Measurements from ENCODE around the gene CFLAR.

Gene CFLAR

DNA sequence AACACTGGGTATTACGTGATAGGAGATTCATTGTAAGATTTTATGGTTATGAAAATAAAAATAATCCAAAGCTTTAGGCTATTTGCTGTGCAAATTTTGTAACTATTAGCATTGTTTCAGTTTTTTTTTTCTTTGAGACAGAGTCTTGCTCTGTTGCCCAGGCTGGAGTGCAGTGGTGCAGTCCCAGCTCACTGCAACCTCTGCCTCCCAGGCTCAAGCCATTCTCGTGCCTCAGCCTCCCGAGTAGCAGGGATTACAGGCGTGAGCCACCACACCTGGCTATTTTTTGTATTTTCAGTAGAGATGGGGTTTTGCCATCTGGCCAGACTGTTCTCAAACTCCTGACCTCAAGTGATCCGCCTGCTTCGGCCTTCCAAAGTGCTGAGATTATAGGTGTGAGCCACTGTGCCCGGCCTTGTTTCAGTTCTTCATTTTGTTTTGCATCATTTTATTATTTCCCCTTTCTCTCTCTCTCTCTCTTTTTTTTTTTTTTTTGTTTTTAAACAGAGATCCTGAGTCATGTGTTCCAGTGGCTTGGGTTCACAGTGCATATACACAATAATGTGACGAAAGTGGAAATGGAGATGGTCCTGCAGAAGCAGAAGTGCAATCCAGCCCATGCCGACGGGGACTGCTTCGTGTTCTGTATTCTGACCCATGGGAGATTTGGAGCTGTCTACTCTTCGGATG lies 92.7 kb downstream of the CFLAR start:
- Histone ChIP-seq H3K9ac (ENCODE audit: low read length) (no peak overlapping the region), H3K27ac (ENCODE audit: low read depth, low read length) (no peak overlapping the region), H3K36me3 (ENCODE audit: insufficient read depth, low read length) (no peaks in the 10 kb centered on the region), H3K9me3 (ENCODE audit: low read length) (no peaks in the 10 kb centered on the region), H3K4me1 (ENCODE audit: insufficient read depth, low read length) (peaks cover 13% of the 10 kb centered on the region), H3K4me3 (ENCODE audit: low read depth in 1 of 2, low read length in 2 of 2) (no peak overlapping the region), H3K27me3 (ENCODE audit: control insufficient read depth in 1 of 2, insufficient read depth in 2 of 2, low read length in 2 of 2) (no peaks in the 10 kb centered on the region)

GRCh38 chr2:201215963-201216362 lies 100.0 kb downstream of the CFLAR start:
- no peaks in the 10 kb centered on the region for H3K9me3 ChIP-seq (ENCODE audit: low read length)
- H3K36me3 ChIP-seq (ENCODE audit: insufficient read depth, low read length): no peaks in the 10 kb centered on the region
- no peaks in the 10 kb centered on the region for H3K27me3 ChIP-seq (ENCODE audit: control insufficient read depth in 1 of 2, insufficient read depth in 2 of 2, low read length in 2 of 2)
- no peak overlapping the region for H3K9ac ChIP-seq (ENCODE audit: low read length)
- no peaks in the 10 kb centered on the region for H3K4me1 ChIP-seq (ENCODE audit: insufficient read depth, low read length)
- H3K4me3 ChIP-seq (ENCODE audit: low read depth in 1 of 2, low read length in 2 of 2): no peak overlapping the region
- H3K27ac ChIP-seq (ENCODE audit: low read depth, low read length): no peak overlapping the region

- Histone ChIP-seq H3K27ac (ENCODE audit: low read depth, low read length) (no peak overlapping the region), H3K4me1 (ENCODE audit: insufficient read depth, low read length) (no peaks in the 10 kb centered on the region)
These were observed 101.0 kb downstream of the CFLAR start for GRCh38 chr2:201216918-201217317.

GRCh38 chr2:201218780-201219179 lies 102.8 kb downstream of the CFLAR start:
- no peaks in the 10 kb centered on the region for H3K9me3 ChIP-seq (ENCODE audit: low read length)
- no peaks in the 10 kb centered on the region for H3K27me3 ChIP-seq (ENCODE audit: control insufficient read depth in 1 of 2, insufficient read depth in 2 of 2, low read length in 2 of 2)
- H3K36me3 ChIP-seq (ENCODE audit: insufficient read depth, low read length): no peaks in the 10 kb centered on the region
- no peaks in the 10 kb centered on the region for H3K4me1 ChIP-seq (ENCODE audit: insufficient read depth, low read length)
- H3K27ac ChIP-seq (ENCODE audit: low read depth, low read length): no peak overlapping the region
- no peak overlapping the region for H3K9ac ChIP-seq (ENCODE audit: low read length)
- no peak overlapping the region for H3K4me3 ChIP-seq (ENCODE audit: low read depth in 1 of 2, low read length in 2 of 2)

More at GRCh38 chr2:201216918-201217317, 101.0 kb downstream of the CFLAR start:
- Histone ChIP-seq H3K9ac (ENCODE audit: low read length) (no peak overlapping the region), H3K36me3 (ENCODE audit: insufficient read depth, low read length) (no peaks in the 10 kb centered on the region), H3K27me3 (ENCODE audit: control insufficient read depth in 1 of 2, insufficient read depth in 2 of 2, low read length in 2 of 2) (no peaks in the 10 kb centered on the region), H3K4me3 (ENCODE audit: low read depth in 1 of 2, low read length in 2 of 2) (no peak overlapping the region), H3K9me3 (ENCODE audit: low read length) (no peaks in the 10 kb centered on the region)

DNA sequence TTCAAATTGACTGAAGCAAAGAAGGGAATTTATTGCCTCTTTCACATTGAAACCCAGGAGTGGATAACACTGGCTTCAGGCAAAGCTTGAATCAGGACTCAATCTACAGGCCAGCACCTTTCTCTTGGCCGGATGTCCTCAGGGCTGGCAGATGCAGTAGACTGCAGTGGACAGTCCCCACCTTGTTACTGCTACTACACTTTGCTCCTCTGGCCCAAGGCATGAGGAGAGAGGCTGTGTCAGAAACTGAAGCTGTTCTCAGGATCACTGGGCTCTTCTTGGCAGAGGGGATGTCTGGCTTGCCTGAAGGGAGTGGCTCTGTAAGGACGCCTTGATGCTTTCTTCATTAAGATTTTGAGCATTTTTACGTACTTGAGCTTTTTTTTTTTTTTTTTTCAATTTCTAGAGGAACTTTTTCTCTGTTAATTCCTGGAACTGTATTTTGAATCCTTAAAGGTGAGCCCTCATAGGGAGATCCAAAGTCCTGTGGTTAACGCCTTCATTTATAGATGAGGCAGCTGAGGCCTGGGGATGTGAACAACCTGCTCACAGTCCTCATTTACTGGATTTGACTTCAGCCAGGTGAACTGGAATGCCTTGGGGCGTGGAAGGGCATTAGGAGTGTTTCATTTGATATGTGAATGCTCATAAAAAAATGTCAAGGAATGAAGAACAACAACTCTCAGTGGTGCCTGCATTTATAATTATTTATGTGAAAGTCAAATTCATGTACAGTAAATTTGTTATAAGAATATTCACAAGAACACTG lies 103.5 kb downstream of the CFLAR start:
- Histone ChIP-seq H3K9ac (ENCODE audit: low read length) (no peak overlapping the region), H3K4me1 (ENCODE audit: insufficient read depth, low read length) (no peaks in the 10 kb centered on the region), H3K4me3 (ENCODE audit: low read depth in 1 of 2, low read length in 2 of 2) (no peak overlapping the region), H3K9me3 (ENCODE audit: low read length) (no peaks in the 10 kb centered on the region), H3K27me3 (ENCODE audit: control insufficient read depth in 1 of 2, insufficient read depth in 2 of 2, low read length in 2 of 2) (no peaks in the 10 kb centered on the region), H3K27ac (ENCODE audit: low read depth, low read length) (no peak overlapping the region), H3K36me3 (ENCODE audit: insufficient read depth, low read length) (no peaks in the 10 kb centered on the region)

GRCh38 chr2:201220102-201220570 lies 104.2 kb downstream of the CFLAR start:
- H3K4me3 ChIP-seq (ENCODE audit: low read depth in 1 of 2, low read length in 2 of 2): no peak overlapping the region
- H3K9ac ChIP-seq (ENCODE audit: low read length): no peak overlapping the region

DNA sequence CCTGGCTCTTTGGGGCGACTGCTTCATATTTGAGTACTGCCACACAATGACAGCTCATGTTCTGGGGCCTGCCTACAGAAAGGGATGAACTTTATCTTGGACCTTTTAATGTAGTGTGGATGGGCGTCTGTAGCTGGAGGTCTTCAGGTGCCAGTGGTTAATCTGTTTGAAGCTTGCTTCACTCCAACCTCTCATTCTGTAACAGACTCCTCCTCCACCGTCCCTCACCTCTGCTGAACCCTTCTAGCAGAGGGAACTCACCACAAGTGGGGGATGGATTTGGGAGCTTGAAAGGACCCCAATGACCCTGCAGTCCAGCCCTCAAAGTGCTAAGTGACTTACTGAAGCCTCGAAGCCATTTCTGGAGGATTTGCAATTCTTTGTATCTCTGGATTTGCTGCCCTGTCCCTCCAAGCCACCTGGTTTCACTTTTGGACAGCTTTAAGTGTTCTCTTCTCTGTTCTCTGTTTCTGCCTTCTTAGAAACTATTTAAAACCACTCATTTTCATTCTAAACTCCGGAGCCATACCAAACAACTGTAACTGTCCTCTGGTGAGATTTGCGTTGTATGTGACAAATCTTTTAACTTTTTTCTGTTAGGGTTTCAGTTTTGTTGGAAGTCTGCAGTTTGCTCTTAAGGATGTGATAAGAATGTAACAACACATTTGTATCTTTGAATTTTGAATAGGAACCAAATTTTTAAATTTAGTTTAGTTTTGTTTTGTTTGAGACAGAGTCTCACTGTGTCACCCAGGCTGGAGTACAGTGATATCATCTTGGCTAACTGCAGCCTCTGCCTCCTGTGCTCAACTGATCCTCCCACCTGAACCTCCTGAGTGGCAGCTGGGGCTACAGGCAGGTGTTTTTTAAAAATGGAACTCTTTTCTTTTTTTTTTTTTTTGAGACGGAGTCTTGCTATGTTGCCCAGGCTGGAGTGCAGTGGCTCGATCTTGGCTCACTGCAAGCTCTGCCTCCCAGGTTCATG lies 107.4 kb downstream of the CFLAR start:
- Histone ChIP-seq H3K9me3 (ENCODE audit: low read length) (no peaks in the 10 kb centered on the region), H3K27ac (ENCODE audit: low read depth, low read length) (no peak overlapping the region), H3K27me3 (ENCODE audit: control insufficient read depth in 1 of 2, insufficient read depth in 2 of 2, low read length in 2 of 2) (no peaks in the 10 kb centered on the region), H3K9ac (ENCODE audit: low read length) (no peak overlapping the region), H3K4me1 (ENCODE audit: insufficient read depth, low read length) (no peaks in the 10 kb centered on the region), H3K36me3 (ENCODE audit: insufficient read depth, low read length) (no peaks in the 10 kb centered on the region), H3K4me3 (ENCODE audit: low read depth in 1 of 2, low read length in 2 of 2) (no peak overlapping the region)

More at GRCh38 chr2:201220102-201220570, 104.2 kb downstream of the CFLAR start:
- H3K27me3 ChIP-seq (ENCODE audit: control insufficient read depth in 1 of 2, insufficient read depth in 2 of 2, low read length in 2 of 2): no peaks in the 10 kb centered on the region
- no peaks in the 10 kb centered on the region for H3K9me3 ChIP-seq (ENCODE audit: low read length)
- H3K36me3 ChIP-seq (ENCODE audit: insufficient read depth, low read length): no peaks in the 10 kb centered on the region
- no peaks in the 10 kb centered on the region for H3K4me1 ChIP-seq (ENCODE audit: insufficient read depth, low read length)
- H3K27ac ChIP-seq (ENCODE audit: low read depth, low read length): no peak overlapping the region
